ENCODE results near the gene WDR27.
"Not testable (repeated sequence)": the region's sequence is repeated elsewhere in the genome, so short reads cannot be mapped to it uniquely, and the experiment has no call there.

Gene WDR27

DNA sequence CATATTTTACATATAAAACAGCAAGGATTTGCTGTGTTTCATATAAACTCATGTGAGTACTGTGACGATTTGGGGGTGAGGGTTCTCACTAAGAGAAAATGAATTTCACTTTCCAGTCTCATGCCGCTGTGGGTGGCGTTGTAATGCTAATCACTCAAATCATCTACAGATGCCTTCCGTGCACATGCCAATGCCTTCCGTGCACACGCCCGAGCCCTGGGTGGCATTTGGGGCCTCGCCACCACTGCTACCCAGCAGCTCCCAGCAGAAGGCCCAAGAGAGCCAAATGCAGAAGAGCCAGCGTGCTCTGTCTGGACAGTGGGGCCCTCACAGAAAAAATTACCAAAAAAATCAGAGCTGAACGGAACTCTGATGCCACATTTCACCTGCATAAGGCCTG, 53.7 kb downstream of the WDR27 start:
- TF ChIP-seq ESRRG (CRISPR knock-in tag; IDR thresholded peaks at IDR 0.05) (no peak), ISL1 (CRISPR knock-in tag; IDR thresholded peaks at IDR 0.05) (no peak), RARB (CRISPR knock-in tag; IDR thresholded peaks at IDR 0.05) (no peak), ARNTL (CRISPR knock-in tag; IDR thresholded peaks at IDR 0.05; ENCODE audit: borderline replicate concordance, low read depth) (no peak), GLIS3 (CRISPR knock-in tag; IDR thresholded peaks at IDR 0.05) (no peak), ZFP30 (CRISPR knock-in tag; IDR thresholded peaks at IDR 0.05) (no peak), BACH2 (CRISPR knock-in tag; IDR thresholded peaks at IDR 0.05; ENCODE audit: borderline replicate concordance) (no peak)
- TF ChIP-seq, protein P1, sequence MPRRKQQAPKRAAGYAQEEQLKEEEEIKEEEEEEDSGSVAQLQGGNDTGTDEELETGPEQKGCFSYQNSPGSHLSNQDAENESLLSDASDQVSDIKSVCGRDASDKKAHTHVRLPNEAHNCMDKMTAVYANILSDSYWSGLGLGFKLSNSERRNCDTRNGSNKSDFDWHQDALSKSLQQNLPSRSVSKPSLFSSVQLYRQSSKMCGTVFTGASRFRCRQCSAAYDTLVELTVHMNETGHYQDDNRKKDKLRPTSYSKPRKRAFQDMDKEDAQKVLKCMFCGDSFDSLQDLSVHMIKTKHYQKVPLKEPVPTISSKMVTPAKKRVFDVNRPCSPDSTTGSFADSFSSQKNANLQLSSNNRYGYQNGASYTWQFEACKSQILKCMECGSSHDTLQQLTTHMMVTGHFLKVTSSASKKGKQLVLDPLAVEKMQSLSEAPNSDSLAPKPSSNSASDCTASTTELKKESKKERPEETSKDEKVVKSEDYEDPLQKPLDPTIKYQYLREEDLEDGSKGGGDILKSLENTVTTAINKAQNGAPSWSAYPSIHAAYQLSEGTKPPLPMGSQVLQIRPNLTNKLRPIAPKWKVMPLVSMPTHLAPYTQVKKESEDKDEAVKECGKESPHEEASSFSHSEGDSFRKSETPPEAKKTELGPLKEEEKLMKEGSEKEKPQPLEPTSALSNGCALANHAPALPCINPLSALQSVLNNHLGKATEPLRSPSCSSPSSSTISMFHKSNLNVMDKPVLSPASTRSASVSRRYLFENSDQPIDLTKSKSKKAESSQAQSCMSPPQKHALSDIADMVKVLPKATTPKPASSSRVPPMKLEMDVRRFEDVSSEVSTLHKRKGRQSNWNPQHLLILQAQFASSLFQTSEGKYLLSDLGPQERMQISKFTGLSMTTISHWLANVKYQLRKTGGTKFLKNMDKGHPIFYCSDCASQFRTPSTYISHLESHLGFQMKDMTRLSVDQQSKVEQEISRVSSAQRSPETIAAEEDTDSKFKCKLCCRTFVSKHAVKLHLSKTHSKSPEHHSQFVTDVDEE (CRISPR knock-in tag; IDR thresholded peaks at IDR 0.05), result no peak
- no peak for ATAC-seq

DNA sequence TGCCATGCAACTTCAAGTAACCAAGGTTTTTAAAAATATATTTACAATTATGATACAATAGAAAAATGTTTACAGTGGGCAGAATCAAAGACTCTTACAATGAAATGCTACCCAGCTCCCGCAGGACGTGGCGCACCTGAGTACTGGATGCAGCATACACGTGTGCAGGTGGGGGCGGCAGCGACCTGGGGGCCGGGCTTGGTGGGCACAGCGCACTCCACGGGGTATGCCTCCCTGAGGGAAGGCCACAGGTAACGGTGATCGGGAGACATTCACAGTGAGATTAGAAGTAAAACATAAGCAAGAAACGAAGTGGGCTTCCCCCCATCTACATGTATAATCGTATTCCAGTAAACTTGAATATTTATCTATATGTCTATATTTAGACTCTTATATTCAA, 54.2 kb downstream of the WDR27 start:
- ATAC-seq, result no peak
- TF ChIP-seq GLIS3 (CRISPR knock-in tag; IDR thresholded peaks at IDR 0.05) (no peak), CSDC2 (CRISPR knock-in tag; IDR thresholded peaks at IDR 0.05) (no peak), ZFP3 (CRISPR knock-in tag; IDR thresholded peaks at IDR 0.05) (no peak), ESRRG (CRISPR knock-in tag; IDR thresholded peaks at IDR 0.05) (no peak), PPARA (CRISPR knock-in tag; IDR thresholded peaks at IDR 0.05; ENCODE audit: borderline replicate concordance) (no peak), ZC3H10 (CRISPR knock-in tag; IDR thresholded peaks at IDR 0.05) (no peak), ARNTL (CRISPR knock-in tag; IDR thresholded peaks at IDR 0.05; ENCODE audit: borderline replicate concordance, low read depth) (no peak), ZFP30 (CRISPR knock-in tag; IDR thresholded peaks at IDR 0.05) (no peak), TCF4 (CRISPR knock-in tag; IDR thresholded peaks at IDR 0.05; ENCODE audit: borderline replicate concordance) (no peak)

DNA sequence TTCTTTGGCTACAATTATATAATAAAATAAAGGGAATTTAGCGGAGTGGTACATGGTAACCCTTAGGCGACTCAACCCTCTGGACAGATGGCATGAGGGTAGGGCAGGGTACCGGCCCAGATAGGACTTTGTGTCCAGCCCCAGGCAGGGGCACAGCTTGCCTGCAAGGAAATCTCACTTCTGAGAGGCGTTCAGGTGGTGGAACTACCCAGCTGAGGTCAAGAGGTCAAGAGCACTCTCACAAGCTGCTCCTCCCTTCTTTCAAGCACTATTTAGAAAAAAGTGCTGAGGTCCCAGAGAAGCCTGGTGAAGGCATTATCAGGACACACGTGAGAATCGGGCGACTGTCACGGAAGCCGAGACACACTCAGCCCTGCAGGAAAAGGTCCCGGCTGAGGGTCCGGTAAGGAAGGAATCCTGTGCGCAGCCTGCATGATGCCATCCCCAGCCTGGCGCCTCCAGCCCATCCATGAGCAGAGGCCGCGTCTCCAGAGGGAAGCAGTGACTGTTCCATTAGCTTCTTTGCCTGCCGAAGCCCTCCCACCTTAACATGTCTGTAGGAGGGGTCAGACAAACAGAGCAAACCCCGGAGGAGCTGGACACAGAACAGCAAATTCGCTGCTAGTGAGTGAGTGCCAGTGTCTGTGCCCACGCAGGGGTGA, 54.8 kb downstream of the WDR27 start:
- ATAC-seq, result no peak
- TF ChIP-seq ISL1 (CRISPR knock-in tag; IDR thresholded peaks at IDR 0.05) (no peak), ZFP3 (CRISPR knock-in tag; IDR thresholded peaks at IDR 0.05) (no peak), TOX (CRISPR knock-in tag; IDR thresholded peaks at IDR 0.05; ENCODE audit: borderline replicate concordance) (no peak), CREB5 (CRISPR knock-in tag; IDR thresholded peaks at IDR 0.05; ENCODE audit: low read depth) (no peak), ZNF565 (CRISPR knock-in tag; conservative IDR thresholded peaks at IDR 0.05; ENCODE audit: low read depth) (no peak), BACH2 (CRISPR knock-in tag; IDR thresholded peaks at IDR 0.05; ENCODE audit: borderline replicate concordance) (no peak), TCF4 (CRISPR knock-in tag; IDR thresholded peaks at IDR 0.05; ENCODE audit: borderline replicate concordance) (no peak), CSDC2 (CRISPR knock-in tag; IDR thresholded peaks at IDR 0.05) (no peak), ZNF8 (CRISPR knock-in tag; IDR thresholded peaks at IDR 0.05) (no peak), ZNF70 (CRISPR knock-in tag; IDR thresholded peaks at IDR 0.05) (no peak), GLIS3 (CRISPR knock-in tag; IDR thresholded peaks at IDR 0.05) (no peak)
- TF ChIP-seq, protein P1 (CRISPR knock-in tag; IDR thresholded peaks at IDR 0.05), result no peak
- TF ChIP-seq, protein P2, sequence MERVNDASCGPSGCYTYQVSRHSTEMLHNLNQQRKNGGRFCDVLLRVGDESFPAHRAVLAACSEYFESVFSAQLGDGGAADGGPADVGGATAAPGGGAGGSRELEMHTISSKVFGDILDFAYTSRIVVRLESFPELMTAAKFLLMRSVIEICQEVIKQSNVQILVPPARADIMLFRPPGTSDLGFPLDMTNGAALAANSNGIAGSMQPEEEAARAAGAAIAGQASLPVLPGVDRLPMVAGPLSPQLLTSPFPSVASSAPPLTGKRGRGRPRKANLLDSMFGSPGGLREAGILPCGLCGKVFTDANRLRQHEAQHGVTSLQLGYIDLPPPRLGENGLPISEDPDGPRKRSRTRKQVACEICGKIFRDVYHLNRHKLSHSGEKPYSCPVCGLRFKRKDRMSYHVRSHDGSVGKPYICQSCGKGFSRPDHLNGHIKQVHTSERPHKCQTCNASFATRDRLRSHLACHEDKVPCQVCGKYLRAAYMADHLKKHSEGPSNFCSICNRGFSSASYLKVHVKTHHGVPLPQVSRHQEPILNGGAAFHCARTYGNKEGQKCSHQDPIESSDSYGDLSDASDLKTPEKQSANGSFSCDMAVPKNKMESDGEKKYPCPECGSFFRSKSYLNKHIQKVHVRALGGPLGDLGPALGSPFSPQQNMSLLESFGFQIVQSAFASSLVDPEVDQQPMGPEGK (CRISPR knock-in tag; IDR thresholded peaks at IDR 0.05; ENCODE audit: borderline replicate concordance), result no peak

- ATAC-seq, result not testable (repeated sequence)
Observed at GRCh38 chr6:169645459-169645858, 56.4 kb downstream of the WDR27 start.
